H9 (cell line): ENCODE results near the gene TMEM59. TPM values are rescaled to one million over a fixed set of nuclear protein-coding genes. Genes with fewer than 3 reads are reported as not detected.
A peak's percentile ranks its signal among the peaks of the same experiment; 100 is the strongest.
"Not testable (repeated sequence)": the region's sequence is repeated elsewhere in the genome, so short reads cannot be mapped to it uniquely, and the experiment has no call there.

ENCODE experiments used
- DNase-seq: peaks from one replicate; pipeline ENCODE4 v3.0.0-alpha.2; 2017
- H2AFZ ChIP-seq: one replicate; pipeline ENCODE4 v1.6.1; 2013; ENCODE audit warnings: mild to moderate bottlenecking, low read length, control low read depth, moderate library complexity
- H2AK5ac ChIP-seq: 2 replicates; pipeline ENCODE4 v1.6.1; 2013; ENCODE audit warnings: low read length, control low read depth, mixed read lengths; ENCODE audit not compliant: insufficient read length
- H2BK120ac ChIP-seq: one replicate; pipeline ENCODE4 v1.6.1; 2013; ENCODE audit warnings: low read depth, mild to moderate bottlenecking, low read length, control low read depth, inconsistent platforms; ENCODE audit not compliant: poor library complexity, severe bottlenecking
- H2BK12ac ChIP-seq: 2 replicates; pipeline ENCODE4 v1.6.1; 2013; ENCODE audit warnings: low read length, control low read depth, mixed read lengths, low read depth; ENCODE audit not compliant: insufficient read length
- H2BK15ac ChIP-seq: 2 replicates; pipeline ENCODE4 v1.6.1; 2013; ENCODE audit warnings: low read depth, low read length, control low read depth
- H2BK20ac ChIP-seq: one replicate; pipeline ENCODE4 v1.6.1; 2013; ENCODE audit warnings: low read depth, mild to moderate bottlenecking, low read length, control low read depth, inconsistent platforms; ENCODE audit not compliant: poor library complexity, severe bottlenecking
- H2BK5ac ChIP-seq: 2 replicates; pipeline ENCODE4 v1.6.1; 2013; ENCODE audit warnings: low read length, control low read depth, mixed read lengths; ENCODE audit not compliant: insufficient read length
- H3K14ac ChIP-seq: 2 replicates; pipeline ENCODE4 v1.6.1; 2013; ENCODE audit warnings: low read length, control low read depth; ENCODE audit not compliant: insufficient read depth
- H3K18ac ChIP-seq: 2 replicates; pipeline ENCODE4 v1.6.1; 2013; ENCODE audit warnings: low read depth, mild to moderate bottlenecking, mixed read lengths, low read length, control low read depth; ENCODE audit not compliant: insufficient read length
- H3K23ac ChIP-seq: 2 replicates; pipeline ENCODE4 v1.6.1; 2013; ENCODE audit warnings: low read length, control low read depth, mixed read lengths, low read depth; ENCODE audit not compliant: insufficient read length
- H3K23me2 ChIP-seq: 2 replicates; pipeline ENCODE4 v1.6.1; 2013; ENCODE audit warnings: low read depth, mild to moderate bottlenecking, mixed read lengths, low read length, control low read depth; ENCODE audit not compliant: insufficient read length, poor library complexity, severe bottlenecking
- H3K27ac ChIP-seq: 2 replicates; pipeline ENCODE4 v1.5.1; 2013; ENCODE audit warnings: low read length, control low read depth, mixed read lengths, low read depth; ENCODE audit not compliant: insufficient read length
- H3K27me3 ChIP-seq: 2 replicates; pipeline ENCODE4 v1.6.1; 2013; ENCODE audit warnings: low read length, control low read depth, inconsistent platforms; ENCODE audit not compliant: insufficient read depth
- H3K4ac ChIP-seq: 2 replicates; pipeline ENCODE4 v1.6.1; 2013; ENCODE audit warnings: low read depth, mild to moderate bottlenecking, control low read depth, inconsistent platforms, low read length, moderate library complexity
- H3K4me1 ChIP-seq: 2 replicates; pipeline ENCODE4 v1.6.1; 2013; ENCODE audit warnings: low read length, control low read depth, inconsistent platforms; ENCODE audit not compliant: insufficient read depth
- H3K4me2 ChIP-seq: 2 replicates; pipeline ENCODE4 v1.6.1; 2013; ENCODE audit warnings: low read length, control low read depth, mixed read lengths; ENCODE audit not compliant: insufficient read length, insufficient read depth
- H3K56ac ChIP-seq: 2 replicates; pipeline ENCODE4 v1.6.1; 2013; ENCODE audit warnings: low read depth, mild to moderate bottlenecking, mixed read lengths, low read length, control low read depth; ENCODE audit not compliant: insufficient read length
- H3K79me1 ChIP-seq: 2 replicates; pipeline ENCODE4 v1.6.1; 2013; ENCODE audit warnings: low read depth, mild to moderate bottlenecking, moderate library complexity, low read length, control low read depth, inconsistent platforms; ENCODE audit not compliant: insufficient read depth, poor library complexity, severe bottlenecking
- H3K79me2 ChIP-seq: 2 replicates; pipeline ENCODE4 v1.6.1; 2013; ENCODE audit warnings: low read length, control low read depth, inconsistent platforms; ENCODE audit not compliant: insufficient read depth
- H3K9ac ChIP-seq: 2 replicates; pipeline ENCODE4 v1.6.1; 2013; ENCODE audit warnings: low read length, control low read depth, mixed read lengths; ENCODE audit not compliant: insufficient read length; ENCODE audit errors: extremely low read depth
- H3K9me3 ChIP-seq: one replicate; pipeline ENCODE4 v1.6.1; 2013; ENCODE audit warnings: low read depth, low read length, inconsistent platforms; ENCODE audit not compliant: control insufficient read depth
- H3T11ph ChIP-seq: one replicate; pipeline ENCODE4 v1.6.1; 2013; ENCODE audit warnings: mild to moderate bottlenecking, low read length, control low read depth, inconsistent platforms
- H4K20me1 ChIP-seq: one replicate; pipeline ENCODE4 v1.6.1; 2013; ENCODE audit not compliant: control insufficient read depth, insufficient read length, insufficient read depth
- H4K5ac ChIP-seq: 2 replicates; pipeline ENCODE4 v1.6.1; 2013; ENCODE audit warnings: low read depth, mild to moderate bottlenecking, mixed read lengths, low read length, control low read depth; ENCODE audit not compliant: insufficient read length
- H4K8ac ChIP-seq: replicated peaks from 2 replicates; pipeline ENCODE4 v1.6.1; 2013; ENCODE audit warnings: low read length, control low read depth, mixed read lengths, low read depth; ENCODE audit not compliant: insufficient read length
- H4K91ac ChIP-seq: 2 replicates; pipeline ENCODE4 v1.6.1; 2013; ENCODE audit warnings: low read depth, mild to moderate bottlenecking, moderate library complexity, mixed read lengths, low read length, control low read depth; ENCODE audit not compliant: insufficient read length
- H3K27ac Mint-ChIP-seq, 3 experiments: 2 replicates in 2 of 3; 3 replicates in 1 of 3; pipeline ENCODE4 v1.8.0; 2020 to 2021; ENCODE audit warnings: mixed read lengths in 3 of 3, mild to moderate bottlenecking in 1 of 3, moderate library complexity in 1 of 3
- H3K27me3 Mint-ChIP-seq: 2 replicates; pipeline ENCODE4 v1.8.0; 2021; ENCODE audit warnings: low read depth, mild to moderate bottlenecking, moderate library complexity, mixed read lengths
- H3K36me3 Mint-ChIP-seq, 3 experiments: 2 replicates in 2 of 3; 3 replicates in 1 of 3; pipeline ENCODE4 v1.8.0; 2020 to 2021; ENCODE audit warnings: low read depth in 3 of 3, mixed read lengths in 3 of 3; ENCODE audit not compliant: insufficient read depth in 1 of 3
- H3K4me1 Mint-ChIP-seq, 2 experiments: 2 replicates each; pipeline ENCODE4 v1.8.0; 2020; ENCODE audit warnings: mixed read lengths in 2 of 2
- H3K4me3 Mint-ChIP-seq, 2 experiments: 2 replicates in 1 of 2; 3 replicates in 1 of 2; pipeline ENCODE4 v1.8.0; 2020 to 2021; ENCODE audit warnings: mild to moderate bottlenecking in 2 of 2, mixed read lengths in 2 of 2, moderate library complexity in 1 of 2
- H3K9me3 Mint-ChIP-seq, 2 experiments: 2 replicates in 1 of 2; 3 replicates in 1 of 2; pipeline ENCODE4 v1.8.0; 2020; ENCODE audit warnings: mild to moderate bottlenecking in 2 of 2, mixed read lengths in 2 of 2, moderate library complexity in 1 of 2
- CTCF ChIP-seq: fragments of 200-600 bp; sonication (generic); conservative IDR thresholded peaks from 3 replicates; pipeline ENCODE4 v1.8.0; 2021; ENCODE audit warnings: antibody characterized with exemption, mild to moderate bottlenecking
- WGBS: extraction: QIAGEN DNeasy Blood & Tissue Kit; methylation state at CpG from one replicate; pipeline ENCODE4 v1.1.7; 2013; ENCODE audit warnings: missing lambda C conversion rate, low lambda C conversion rate, mixed read lengths; ENCODE audit not compliant: insufficient read length; ENCODE audit errors: extremely low coverage; 5-methylcytosine and 5-hydroxymethylcytosine counted together
- total RNA-seq: library from RNA; stranded (reverse); gene quantifications from 2 replicates; pipeline ENCODE4 v1.2.1, GENCODE V29; 2021

Gene TMEM59
- total RNA-seq, 1 experiment from 2014 or later, result 111 TPM

- Histone ChIP-seq H3T11ph (no peak overlapping the region), H3K9ac (peak overlapping the region; percentile 87), H3K27ac (peak overlapping the region; percentile 22), H3K9me3 (no peaks in the 10 kb centered on the region), H3K4me1 (no peaks in the 10 kb centered on the region), H2AK5ac (no peak overlapping the region), H2AFZ (no peak overlapping the region), H3K4ac (no peak overlapping the region), H3K18ac (no peak overlapping the region), H4K20me1 (no peaks in the 10 kb centered on the region), H2BK15ac (no peak overlapping the region), H3K23me2 (peaks cover 11% of the 10 kb centered on the region), H3K27me3 (no peaks in the 10 kb centered on the region), H3K79me2 (peaks cover 9% of the 10 kb centered on the region; the same call in 1 of the 2 replicates), H2BK120ac (no peak overlapping the region), H3K23ac (no peak overlapping the region), H4K91ac (no peak overlapping the region), H4K5ac (no peak overlapping the region), H3K4me2 (peak overlapping the region; percentile 98), H4K8ac (no peak overlapping the region), H2BK12ac (no peak overlapping the region), H3K14ac (0 out of 2 replicates have a peak overlapping the region, but pooled peaks have one; percentile 30), H2BK5ac (peak overlapping the region; percentile 27), H2BK20ac (no peak overlapping the region), H3K79me1 (peaks cover 2% of the 10 kb centered on the region), H3K56ac (no peak overlapping the region)
- DNase-seq, result no peak
- WGBS, result no CpG with 5 or more reads among the region's 8 CpGs
- H3K4me3 Mint-ChIP-seq, result no peak overlapping the region
- no peaks in the 10 kb centered on the region for H3K27me3 Mint-ChIP-seq
- peaks cover 7 to 8% of the 10 kb centered on the region in 2 experiments for H3K4me1 Mint-ChIP-seq
- H3K27ac Mint-ChIP-seq, result no peak overlapping the region
- no peak for TF ChIP-seq CTCF
- H3K9me3 Mint-ChIP-seq, result no peaks in the 10 kb centered on the region
- peaks cover 0 to 5% (median 2%) of the 10 kb centered on the region in 3 experiments; a peak in 1 of 7 replicates for H3K36me3 Mint-ChIP-seq
Observed at GRCh38 chr1:54051933-54052430, 1.0 kb downstream of the TMEM59 start.

- not testable (repeated sequence) for H3K14ac ChIP-seq, H2AK5ac ChIP-seq, H3K9ac ChIP-seq, H2AFZ ChIP-seq, H3K27me3 ChIP-seq, H2BK12ac ChIP-seq, H3K79me1 ChIP-seq, H3T11ph ChIP-seq, H3K4me1 ChIP-seq, H3K27ac Mint-ChIP-seq, H3K4me3 Mint-ChIP-seq, H2BK15ac ChIP-seq, H4K8ac ChIP-seq, H3K4me1 Mint-ChIP-seq, H4K5ac ChIP-seq, H2BK5ac ChIP-seq, H4K20me1 ChIP-seq, H3K4me2 ChIP-seq, H3K27ac ChIP-seq, H2BK120ac ChIP-seq, H3K23ac ChIP-seq, H4K91ac ChIP-seq, H3K56ac ChIP-seq, H2BK20ac ChIP-seq, H3K9me3 ChIP-seq, H3K4ac ChIP-seq, H3K27me3 Mint-ChIP-seq, H3K79me2 ChIP-seq, H3K36me3 Mint-ChIP-seq, H3K18ac ChIP-seq, DNase-seq, H3K9me3 Mint-ChIP-seq
- WGBS, result no CpG with 5 or more reads among the region's 12 CpGs
- H3K23me2 ChIP-seq, result peaks cover 11% of the 10 kb centered on the region
Observed at GRCh38 chr1:54050435-54050834, 2.6 kb downstream of the TMEM59 start.
